HG03196 (cell line): ENCODE measurements around the gene CDK15.
"Not testable (repeated sequence)": the region's sequence is repeated elsewhere in the genome, so short reads cannot be mapped to it uniquely, and the experiment has no call there.

ENCODE experiments used
- ATAC-seq: cut with Tn5 transposase; IDR thresholded peaks from one replicate; pipeline ENCODE4 v1.9.1; 2021; ENCODE audit not compliant: unreplicated experiment

Gene CDK15

DNA sequence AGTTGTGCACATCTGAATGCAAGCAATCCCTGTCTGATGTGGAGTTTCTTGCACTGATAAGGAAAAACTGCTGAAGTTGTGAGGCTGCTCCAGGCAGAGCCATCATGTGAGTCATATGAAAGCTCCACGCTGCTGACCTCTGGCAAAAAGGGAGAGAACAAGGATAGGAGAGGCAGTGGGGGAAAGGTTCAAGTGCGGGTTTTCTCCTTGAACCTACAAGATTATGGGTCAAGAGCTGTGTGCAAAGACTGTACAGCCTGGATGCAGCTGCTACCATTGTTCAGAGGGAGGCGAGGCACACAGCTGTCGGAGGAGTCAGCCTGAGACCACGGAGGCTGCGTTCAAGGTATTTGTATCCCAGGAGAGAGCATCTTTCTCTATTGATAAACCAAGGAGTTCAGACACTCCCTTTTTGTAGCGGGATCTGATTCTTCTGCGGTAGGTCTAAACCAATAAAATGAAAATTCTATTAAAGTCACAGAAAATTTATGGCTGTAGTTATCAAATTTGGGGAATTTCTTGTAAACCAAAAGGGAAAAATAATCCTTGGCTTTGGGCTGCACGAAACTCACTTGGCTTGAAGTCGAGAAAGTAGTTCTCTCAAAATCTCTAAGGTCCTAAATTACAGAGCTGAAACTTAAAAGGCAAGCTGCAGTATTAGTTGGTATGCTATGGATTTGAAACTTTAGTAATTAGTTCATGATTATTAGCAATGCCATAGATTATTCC lies at the start of gene CDK15:
Gene CDK15, plus strand, starts transcription at position 96 of the 729 bp plus-strand sequence. Its CDS starts 128 bp downstream, at position 224.
- no peak for ATAC-seq

DNA sequence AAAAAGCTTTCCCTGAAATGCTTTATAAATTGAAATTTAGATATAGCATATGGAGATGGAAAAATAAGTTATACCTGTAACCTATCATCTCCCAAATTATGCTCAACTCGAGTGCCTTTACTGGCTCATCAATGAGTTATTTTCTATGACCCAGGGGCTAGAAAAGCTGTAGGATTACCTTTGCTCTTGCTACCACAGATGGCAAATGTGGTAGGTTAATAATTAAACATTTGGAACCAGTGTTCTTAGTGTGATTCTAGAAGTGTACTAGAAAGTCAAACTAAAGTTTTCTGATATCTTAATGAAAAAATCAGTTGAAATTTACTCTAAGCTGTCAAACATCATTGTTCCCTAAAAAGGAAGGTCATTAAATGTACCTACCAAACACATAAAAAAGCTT lies 48.1 kb upstream of the CDK15 start:
- no peak for ATAC-seq

DNA sequence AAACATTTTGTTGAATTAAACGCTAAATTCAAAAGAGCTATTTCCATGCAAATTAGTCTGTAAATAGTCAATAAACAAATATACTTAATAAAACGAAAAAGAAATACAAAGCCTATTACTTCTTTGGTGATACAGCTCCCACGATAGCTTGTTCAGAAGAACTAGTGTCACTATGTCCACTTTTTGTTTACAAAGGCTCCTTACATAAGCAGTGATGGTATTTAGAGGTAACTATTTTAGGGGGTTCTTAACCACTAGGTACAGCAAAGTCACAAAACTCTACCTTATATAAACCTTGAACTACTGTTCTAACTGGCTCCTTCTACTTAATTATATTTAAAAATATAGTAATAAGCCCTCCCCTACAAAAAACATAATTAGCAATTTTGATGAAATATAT lies 47.5 kb upstream of the CDK15 start:
- no peak for ATAC-seq

DNA sequence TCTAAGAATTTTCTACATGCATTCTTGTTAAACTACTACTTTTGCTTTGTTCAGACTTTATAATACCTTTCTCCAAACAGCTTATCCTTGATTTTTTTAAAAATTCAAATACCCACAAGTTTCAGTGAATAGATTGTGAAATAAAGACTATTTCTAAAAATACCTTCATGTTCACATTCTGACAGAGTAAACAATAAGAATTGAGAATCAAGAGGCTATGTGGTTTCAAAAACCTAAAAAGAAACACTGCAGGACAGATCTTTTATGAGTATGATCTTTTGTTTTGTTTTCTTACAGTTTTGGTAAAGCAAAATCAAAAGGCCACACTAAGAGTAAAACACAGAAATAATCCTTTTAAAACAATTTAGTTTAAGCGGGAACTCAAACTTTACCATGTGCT lies 46.8 kb upstream of the CDK15 start:
- ATAC-seq: no peak

DNA sequence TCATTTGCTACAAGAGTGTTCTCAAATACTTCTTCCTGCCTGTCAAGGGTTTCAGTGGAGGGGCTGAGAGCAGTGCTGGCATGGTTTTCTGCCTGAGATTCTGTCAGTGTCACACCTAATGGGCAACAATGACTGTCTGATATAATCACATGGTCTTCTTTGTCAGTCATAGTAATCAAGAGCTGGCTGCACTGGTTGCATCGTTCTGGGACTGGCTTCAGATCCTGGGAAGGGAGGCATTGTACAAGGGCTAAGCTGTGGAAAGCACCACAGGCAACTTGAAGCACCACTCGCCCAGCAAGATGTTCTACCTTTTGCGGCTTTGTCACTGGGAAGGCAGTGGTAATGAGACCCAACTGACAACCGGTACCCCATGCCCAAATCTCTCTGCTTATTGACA lies 45.2 kb upstream of the CDK15 start:
- no peak for ATAC-seq

DNA sequence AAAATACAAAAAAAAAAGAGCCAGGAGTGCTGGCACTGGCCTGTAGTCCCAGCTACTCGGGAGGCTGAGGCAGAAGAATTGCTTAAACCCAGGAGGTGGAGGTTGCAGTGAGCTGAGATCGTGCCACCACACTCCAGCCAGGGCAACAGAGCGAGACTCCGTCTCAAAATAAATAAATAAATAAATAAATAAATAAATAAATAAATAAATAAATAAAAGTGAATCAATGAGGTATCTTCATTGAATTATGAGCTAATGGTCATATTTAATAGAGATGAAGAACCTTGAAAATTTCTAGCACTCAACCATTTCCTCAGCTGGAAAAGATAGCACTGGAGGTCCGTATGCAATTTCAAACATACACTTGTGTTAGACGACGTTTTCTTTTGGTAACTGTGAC lies 41.9 kb upstream of the CDK15 start:
- ATAC-seq: not testable (repeated sequence)

DNA sequence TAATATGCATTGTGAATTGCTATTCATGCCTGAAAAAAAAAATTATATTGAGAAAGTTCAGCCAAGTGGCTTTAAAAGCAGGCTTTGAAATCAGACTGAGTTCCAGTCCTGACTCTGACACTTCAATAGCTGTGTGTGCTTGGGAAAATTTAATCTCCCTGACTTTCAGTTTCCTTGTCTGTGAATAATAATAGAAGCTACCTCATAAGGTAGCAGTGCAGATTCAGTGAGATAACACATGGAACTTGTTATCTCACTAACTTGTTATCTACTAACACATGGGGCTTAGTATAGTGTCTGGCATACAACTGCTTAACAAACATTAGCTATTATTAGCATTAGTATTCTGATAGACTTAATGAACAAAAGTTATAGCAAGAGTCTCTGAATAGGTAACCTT lies 40.5 kb upstream of the CDK15 start:
- ATAC-seq: no peak

DNA sequence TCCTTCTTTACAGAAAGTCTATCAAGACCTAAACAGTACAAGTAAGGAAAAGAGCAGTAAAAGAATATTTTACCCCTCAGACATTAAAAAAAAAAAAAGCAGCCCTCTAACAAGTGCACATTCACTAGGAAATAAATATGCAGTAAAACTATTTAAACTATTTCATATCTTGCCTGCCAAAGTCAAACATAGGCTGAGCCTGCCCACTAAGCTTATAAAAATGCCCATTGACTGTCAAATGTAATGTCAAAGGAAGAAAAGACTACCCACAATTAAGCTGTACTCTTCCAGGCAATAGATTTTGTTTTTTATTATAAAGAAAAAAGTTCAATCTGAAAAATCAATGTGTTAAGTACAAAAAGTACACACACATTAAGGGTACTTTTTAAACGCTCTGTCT lies 37.4 kb upstream of the CDK15 start:
- ATAC-seq: no peak

DNA sequence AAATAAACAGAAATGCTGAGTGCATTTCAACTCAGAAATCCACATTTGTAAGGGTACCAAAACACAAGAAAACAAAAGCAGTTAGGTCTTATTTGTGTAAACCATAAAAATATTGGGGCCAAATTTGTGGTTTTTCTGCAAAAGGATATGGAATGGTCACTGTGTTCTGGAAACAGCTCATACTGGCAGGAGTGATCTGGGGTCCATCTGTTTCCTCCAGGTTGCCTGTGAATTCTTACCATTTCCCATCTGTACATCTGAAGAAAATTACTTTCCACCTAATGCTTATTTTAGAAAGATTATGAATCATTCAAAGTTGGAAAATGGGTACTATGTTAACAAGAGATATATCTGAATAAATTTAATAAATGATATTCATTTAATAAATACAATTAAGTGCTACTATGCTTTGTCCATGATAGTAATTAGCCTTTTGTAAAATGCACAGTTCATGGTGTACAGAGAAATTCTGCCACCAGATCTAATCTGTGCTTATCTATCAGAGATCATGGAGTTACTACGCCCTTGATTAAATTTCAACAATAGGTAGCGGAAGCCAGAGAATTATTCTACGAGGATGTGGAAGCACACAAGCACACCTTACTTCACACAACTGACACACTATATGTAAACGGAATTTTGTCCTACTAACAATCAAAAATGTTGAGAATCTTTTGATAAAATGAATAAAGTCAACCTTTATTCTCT lies 36.5 kb upstream of the CDK15 start:
- ATAC-seq: no peak

DNA sequence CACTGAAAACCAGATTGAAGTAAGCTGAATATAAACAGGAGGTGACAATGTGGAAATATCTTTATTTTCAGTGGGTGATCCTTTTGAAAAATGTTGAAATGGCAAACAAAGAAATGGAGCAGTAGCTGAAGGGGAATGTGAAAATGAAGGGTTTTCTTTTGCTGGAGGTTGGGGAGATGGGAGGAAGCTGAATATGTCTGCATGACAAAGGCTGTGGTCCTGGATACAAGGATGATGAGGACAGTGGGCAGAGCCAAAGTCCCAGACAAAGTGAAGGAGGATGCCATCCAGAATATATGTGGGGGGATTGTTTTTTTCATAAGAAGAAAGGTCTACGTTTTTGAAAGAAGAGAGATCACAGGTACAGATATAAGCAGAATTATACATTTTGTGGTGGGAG lies 32.3 kb upstream of the CDK15 start:
- no peak for ATAC-seq

DNA sequence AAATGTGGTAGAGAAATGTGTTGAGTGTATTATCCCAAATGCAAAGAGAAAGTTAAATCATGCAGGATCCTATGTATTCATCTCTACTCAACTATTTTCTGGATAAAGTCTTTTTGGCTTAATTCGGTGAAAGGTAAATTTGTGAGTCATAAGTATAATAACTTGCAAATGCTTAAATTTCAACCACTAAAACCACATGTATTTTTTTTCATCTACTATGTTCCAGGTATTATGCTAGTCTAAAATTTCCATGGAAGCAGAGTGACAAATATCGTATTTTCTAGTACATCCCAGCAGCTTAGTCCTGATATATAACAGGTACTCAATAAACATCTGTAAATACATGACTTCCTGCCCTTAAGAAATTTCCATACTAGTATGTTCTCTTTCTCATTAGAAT lies 31.8 kb upstream of the CDK15 start:
- ATAC-seq: no peak

DNA sequence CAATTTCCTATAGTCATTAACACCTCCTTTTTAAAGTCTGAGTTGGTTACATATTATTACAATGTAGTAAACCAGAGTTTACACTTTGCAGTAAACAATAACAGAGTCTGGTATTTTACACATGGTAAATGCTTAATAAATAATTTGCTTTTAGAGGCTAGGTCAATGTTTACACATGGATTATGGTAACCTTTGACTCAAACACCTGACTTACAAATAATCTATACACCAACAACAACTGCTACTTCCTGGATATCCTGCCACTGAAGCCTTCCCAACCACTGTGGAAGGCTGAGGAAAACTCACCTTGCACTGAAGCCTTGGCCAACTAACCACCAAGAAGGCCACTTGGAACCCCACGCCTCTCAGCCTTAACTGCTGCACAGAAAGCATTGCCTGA lies 31.0 kb upstream of the CDK15 start:
- no peak for ATAC-seq

DNA sequence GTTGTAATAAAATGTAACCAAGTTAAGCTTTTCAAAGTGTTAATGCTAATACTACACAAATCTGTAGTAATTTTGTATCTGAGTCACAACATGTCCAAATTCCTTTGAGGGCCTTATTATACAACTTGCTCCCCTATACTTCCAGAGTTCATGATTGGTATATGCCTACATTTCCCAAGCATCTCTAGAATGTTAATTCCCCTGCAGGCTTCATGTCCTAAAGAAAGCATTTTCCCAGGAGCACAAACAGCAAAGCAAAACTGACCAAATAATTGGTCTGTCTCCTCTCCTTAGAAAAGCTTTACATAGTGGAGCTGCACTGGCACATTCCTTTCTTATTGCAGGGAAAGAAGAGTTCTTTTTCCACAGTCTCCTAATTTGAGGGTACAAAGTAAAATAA lies 29.3 kb upstream of the CDK15 start:
- no peak for ATAC-seq

DNA sequence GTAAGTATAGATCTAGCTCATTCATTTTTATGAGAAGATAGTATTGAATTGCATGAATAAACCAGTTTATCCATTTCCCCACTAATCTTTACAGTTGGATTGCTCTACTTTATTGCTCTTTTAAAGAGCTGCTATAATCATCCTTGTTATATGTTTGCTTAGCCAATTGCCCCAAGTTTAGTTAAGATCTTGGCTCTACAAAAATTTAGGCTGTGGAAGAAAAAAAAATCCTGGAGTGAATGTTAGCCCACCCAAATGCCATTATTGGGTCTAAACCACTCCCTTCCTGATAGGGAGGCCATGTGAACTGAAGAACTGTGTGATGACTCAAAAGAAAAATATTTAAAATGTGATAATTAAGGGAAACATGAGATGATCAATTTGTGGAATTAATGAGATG lies 28.5 kb upstream of the CDK15 start:
- ATAC-seq: no peak

DNA sequence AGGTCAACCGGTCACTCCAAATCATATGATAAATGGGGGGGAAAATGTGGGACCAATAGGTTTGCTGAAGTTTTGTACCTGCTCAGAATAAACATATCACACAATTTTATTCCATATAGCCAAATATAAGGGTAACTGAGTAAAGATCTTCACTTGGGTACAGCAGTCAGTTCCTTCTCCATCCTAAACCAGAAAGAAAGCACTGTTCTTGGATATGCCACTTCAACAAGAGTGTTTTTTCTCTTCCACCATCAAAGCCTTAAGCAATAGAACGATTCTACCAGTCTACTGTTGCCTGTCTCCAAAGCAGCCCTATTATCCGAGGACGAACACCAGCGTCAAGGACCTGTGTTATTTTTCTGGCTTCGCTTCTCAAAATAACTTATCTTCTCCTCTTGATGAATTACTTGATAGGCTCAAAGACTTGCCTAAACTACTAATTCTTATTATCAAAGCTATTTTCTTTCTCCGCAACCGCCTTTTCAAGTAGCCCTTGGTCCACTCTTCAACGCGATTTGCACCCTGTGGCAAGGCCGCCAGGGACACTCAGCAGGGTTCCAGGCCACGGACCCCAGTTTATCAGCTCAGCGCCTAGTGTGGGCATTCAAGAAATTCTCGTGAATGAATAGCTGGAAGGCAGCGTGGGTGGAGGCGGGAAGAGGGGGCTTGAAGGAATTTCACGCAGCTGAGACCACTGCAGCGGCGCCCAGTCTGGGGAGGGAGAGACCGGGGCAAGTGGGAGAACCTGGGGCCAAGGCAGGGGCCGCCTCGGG lies 26.2 kb upstream of the CDK15 start:
- peak; percentile 7 for ATAC-seq

DNA sequence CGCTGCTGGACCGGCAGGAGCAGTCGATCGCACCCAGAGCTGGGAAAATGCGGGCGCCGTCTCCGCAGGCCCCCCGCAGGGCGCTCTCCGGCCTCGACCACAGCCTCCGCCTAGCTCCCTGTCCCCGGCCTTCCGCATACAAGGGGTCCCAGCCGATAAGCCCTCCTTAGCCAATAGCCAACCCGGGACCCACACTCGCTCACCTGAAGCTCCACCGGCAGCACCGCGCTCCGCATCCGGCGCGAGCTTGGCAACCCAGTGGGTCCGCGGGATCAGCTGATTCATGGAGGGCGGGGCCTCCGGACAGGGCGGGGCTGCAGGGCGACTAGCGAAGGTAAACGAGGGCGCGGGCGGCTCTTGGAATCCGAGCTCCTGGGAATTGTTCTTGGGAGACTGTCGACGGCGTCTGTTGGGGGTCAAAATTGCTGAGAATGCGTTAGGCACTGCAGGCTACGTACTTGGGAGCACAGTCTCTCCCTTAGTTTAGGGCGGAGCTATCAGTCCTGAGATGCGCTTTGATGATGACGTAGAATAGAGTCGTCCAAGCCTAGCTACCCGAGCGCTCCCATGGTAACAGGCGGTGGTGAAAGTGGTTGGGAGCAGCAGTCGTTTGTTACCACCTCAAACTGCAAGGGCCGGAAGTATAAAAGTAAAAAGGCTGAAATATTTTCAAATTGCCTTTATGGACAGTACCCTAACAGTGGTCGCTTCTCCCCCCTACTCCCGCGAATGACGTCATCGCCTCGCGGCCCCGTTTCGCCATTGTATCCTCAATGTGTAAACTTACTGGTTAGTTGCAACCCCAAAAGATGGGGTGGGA lies 25.5 kb upstream of the CDK15 start, which contains the start of gene ALS2:
Gene ALS2, minus strand, starts transcription at position 260 of the 820 bp plus-strand sequence. CDS start 12,048 bp downstream, outside the sequence.
- ATAC-seq: peak; percentile 96

DNA sequence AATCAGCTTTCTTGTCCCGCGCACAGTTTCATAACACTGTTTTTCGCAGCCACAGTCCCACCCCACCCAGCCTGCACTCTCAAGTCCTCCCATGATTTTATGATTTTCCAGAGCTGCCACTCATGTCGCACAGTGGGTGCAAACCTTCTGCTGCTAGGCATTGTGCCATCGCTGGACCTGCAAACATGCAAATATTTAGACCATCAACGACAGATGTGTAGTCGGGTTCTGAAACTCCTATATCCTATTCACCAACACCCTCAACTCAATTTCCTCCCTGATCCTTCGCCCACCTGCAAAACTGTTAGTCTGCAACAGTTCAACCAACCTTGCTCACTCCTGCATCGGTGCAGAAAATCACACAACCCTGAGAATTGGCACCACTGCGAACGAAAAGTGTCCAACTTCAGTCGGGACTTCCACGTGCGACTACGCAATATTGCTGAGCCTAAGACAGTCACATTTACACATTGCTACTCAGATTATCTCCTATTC lies 24.7 kb upstream of the CDK15 start:
- peak; percentile 1 for ATAC-seq

DNA sequence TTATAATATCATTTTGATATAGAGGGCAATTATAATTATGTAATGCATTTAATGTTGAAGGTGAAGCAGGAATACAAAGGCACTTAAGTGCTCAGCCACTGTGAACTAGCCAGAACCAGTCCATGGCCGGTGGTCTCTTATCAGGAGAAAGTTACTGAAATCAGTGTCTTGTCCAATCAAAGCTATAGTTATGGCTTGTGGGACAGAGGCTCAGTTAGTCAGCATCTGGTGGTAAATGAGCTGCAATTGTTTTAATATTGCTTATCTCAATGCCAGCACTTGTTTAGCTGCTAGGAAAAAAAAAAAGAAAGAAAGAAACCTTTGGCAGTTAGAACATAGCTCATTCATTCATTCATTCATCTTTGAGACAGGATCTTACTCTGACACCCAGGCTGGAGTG lies 21.8 kb upstream of the CDK15 start:
- ATAC-seq: no peak

DNA sequence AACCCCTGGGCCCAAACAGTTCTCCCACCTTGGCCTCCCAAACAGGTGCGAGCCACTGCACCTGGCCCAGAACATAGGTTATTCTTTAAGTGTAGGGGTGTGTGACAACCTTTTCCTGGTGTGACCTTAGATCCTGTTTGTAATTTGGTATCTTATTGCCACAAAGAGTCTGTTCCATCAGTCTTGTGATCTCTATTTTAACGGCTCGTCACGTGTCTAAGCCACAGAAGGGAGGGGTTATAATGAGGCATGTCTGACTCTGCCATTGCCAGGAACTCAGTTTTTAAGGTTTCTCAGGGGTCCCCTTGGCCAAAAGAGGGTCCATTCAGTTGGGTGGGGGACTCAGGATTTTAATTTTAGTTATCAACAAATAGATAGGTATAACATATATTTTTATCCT lies 21.2 kb upstream of the CDK15 start:
- ATAC-seq: no peak

DNA sequence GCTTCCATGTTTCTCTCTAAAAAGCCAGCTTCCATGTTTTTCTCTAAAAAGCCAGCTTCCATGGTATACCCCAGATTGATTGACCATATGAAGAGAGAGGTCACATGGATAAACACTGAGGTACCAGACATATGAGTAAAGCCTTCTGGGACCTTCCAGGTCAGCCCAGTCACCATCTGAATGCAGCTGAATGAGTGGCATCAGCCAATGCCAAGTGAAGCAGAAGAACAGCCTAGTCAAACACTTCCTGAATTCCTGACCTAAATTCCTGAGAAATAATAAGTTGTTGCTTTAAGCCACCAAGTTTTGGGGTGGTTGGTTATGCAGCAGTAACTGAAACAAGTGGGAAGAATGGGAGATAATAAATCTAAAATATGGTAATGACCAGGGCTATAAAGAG lies 19.9 kb upstream of the CDK15 start:
- ATAC-seq: no peak

DNA sequence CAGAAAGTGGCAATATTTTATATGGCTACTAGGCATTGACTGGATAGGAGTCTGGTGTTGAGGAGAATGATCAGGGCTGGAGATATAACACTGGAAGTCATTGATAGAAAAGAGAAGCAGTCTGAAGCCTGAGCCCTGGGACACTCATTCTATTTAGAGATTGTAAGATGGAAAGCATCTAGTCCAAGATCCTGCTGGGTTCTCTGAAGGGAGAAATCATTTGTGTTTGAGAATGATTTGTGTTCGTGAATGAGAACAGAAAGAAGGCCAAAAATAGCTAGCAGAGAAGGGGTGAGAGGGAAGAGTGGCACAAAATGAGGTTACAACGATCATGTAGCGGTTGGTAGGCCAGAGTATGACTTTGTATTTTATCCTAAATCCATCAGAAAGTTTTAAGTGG lies 18.0 kb upstream of the CDK15 start:
- ATAC-seq: no peak
